ENCODE measurements around the gene PTPN5.
"Not testable (repeated sequence)": the region's sequence is repeated elsewhere in the genome, so short reads cannot be mapped to it uniquely, and the experiment has no call there.

PTPN5 gene

DNA sequence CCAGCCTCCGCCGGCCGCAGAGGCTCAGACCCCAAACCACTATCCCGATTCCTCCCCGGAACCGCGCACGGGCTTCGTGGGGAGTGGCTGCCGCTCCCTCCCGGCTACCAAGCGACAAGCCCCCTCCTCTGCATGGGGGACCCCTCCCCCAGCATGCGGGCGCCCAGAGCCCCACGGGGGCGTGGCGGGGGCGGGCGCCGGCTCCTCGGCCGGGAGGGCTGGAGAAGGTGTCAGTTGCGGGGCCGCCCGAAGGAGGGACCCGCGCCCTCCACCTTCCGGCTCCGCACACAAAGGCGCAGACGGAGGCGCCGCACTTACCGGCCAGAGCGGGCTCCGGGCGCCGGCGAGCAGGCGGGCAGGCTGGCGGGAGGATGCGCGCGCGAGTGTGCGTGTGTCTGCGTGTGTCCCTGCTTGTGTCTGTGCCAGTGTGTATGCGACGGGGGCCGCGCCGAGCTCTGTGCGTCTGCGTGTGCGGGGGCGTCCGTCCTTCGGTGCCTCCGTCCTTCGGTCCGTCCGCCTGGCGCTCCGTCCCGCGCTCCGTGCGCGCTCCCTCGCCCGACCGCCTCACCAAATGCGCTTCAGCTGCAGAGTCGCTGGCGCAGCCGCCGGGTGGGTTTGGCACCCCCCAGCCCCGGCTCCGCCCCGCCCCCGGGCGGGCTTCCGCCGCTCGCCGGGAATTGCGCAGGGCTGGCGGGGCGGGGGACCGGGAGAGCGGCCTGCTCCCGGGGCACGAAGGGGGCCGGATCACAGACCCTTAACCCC, at the start of gene PTPN5:
Gene PTPN5, minus strand, starts transcription at position 592 of the 762 bp plus-strand sequence. CDS start 19,840 bp downstream, outside the sequence.
- DNase-seq = no peak

DNA sequence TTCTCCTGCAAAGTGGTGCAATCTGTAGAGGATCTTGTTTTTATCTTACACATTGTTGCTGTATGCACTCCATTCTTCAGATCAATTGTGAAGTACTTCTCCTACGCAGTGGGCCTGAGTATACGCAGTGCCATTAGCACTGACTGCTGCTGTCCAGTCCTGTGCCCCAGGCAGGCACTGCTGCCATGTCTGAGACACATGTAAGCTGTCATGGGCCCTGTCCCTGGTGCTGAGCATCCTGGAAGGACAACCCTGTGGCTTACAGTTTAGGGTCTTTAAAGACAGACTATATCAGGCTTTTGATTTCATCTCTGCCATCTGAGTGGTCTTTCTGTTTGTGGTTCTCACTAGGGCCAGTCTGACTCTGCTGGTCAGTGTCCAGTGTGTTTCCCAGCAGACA, 44.8 kb upstream of the PTPN5 start:
- DNase-seq = no peak

DNA sequence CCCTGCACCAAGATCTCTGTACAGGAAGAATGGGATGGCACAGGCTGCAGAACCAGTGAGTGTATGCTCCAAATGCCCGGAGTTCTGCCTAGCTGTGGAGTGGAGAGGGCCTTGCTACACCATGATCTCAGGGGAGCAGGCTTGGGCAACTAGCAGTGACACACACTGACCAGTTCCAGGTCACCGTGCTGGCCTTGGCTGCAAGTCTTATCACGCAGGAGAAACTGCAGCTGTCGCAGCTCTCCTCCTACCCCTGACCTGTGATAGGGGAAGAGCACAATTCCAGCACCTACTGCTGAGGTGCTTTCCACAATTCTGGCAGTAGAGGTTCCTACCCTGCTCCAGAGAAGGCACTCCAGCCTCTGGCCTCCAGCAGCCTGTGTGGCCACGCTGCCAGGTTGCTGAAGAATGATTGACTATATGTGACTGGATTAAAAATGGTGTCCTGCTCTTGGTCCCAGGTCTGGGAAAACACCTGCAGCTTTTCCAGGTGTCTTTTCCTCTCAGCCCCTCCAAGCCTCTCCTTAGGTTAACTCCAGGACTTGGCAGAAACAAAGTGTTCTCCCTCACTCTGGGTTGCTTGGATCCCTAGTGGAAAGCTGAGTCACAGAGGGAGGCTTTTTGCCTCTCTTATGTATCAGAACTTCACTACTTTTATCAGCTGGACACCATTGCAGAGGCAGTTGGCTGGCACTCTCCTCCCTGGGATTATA, 43.3 kb upstream of the PTPN5 start:
- DNase-seq = no peak

GRCh38 chr11:18820160-18820559, 28.6 kb upstream of the PTPN5 start:
- not testable (repeated sequence) for DNase-seq

DNA sequence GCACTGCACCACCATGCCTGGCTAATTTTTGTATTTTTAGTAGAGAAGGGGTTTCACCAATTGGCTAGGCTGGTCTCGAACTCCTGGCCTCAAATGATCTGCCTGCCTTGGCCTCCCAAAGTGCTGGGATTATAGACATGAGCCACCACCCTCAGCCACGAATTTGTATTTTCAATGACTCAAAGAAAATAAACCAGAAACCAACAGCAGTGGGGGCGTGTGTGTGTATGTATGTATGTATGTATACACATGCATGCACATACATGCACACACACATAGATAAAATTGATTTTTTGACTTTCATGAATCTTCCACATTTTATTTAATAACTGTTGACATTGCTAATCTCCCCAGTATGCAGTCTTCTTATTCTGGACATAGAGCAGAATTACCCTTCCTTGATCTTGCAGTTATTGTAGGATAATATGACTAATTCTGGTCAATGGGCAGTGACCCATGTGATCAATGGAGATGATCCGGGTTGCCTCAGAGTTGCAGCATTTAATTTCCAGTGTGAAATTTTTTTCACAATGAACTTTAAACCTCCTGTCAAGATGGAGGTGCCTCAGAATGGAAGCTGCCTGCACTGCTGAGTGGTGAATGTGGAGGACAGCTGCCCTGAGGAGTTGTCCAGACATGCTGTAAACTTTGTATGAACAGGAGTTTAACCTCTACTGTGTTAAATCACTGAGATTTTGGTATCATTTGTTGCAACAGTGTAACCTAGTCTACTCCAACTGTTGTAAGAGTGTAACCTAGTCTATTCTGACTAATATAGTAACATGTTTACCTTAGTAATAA, 12.8 kb upstream of the PTPN5 start:
- DNase-seq = no peak

- DNase-seq = peak; percentile 5
Observed at GRCh38 chr11:18802381-18803257, 11.0 kb upstream of the PTPN5 start.

GRCh38 chr11:18798799-18799469, 7.3 kb upstream of the PTPN5 start:
- DNase-seq = no peak

GRCh38 chr11:18794956-18795355, 3.4 kb upstream of the PTPN5 start:
- no peak for DNase-seq

DNA sequence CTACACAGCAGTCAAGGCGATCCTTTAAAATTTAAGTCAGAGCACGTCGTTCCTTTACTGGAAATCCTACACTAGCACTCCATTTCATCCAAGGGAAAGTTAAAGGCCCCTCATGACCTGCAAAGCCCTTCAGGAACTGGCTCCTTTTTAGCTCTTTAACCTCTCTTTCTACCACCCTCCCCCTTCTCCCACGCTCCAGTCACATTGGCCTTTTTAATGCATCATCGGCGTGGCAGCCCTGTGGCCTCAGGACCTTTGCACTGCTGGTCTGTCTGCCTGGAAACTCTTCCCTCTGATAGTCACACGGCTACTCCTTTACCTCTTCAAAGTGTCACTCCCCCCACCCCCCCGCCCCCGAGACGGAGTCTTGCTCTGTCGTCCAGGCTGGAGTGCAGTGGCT, 1.2 kb upstream of the PTPN5 start:
- no peak for DNase-seq

DNA sequence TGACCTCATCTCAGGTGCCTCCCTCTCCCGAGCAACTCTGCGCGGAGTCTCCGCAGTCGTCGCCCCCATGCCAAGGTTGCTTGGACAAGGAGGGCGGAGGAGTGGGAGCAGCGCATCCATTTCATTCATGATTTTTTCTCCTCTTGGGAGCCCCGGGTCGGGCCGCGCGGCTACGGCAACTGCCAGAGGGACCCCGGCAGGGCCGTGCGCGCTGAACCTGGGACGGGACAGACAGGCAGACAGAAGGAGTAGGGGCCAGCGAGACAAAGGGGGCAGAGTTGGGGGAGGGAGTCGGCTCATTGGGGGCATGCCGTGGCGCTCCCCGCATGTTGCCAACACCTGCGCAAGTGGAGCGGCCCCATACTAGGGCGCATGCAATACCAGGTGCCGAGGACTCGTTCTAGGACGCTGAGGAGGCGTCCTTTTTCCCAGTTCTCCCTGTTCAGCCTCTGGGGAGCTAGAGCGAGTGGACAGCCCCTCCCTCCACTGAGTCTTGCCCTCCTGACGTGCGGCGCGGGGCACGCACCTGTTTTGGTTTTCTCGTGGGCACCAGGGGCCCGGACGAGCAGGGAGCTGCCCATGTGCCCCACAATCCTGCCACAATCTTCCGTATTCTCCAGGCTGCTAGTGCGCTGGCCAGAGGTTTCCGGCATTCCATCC, 501 bp upstream of the PTPN5 start:
- no peak for DNase-seq

DNA sequence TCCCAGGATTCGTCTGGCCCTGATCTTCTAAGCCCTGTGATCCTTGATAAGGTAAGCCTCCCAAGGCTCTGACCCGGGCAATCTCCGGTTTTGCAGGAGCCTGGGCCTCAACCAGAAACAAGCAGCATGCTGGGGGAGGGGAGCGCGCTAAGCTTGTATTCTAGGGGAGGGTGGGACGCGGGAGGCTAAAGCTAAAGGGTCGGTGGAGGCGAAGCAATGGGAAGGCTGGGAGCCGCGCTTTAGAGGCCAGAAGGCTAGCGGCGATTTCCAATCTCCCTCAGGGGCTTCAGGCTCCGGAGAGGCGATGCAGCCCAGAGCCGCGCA, 753 bp downstream of the PTPN5 start:
- DNase-seq = no peak

DNA sequence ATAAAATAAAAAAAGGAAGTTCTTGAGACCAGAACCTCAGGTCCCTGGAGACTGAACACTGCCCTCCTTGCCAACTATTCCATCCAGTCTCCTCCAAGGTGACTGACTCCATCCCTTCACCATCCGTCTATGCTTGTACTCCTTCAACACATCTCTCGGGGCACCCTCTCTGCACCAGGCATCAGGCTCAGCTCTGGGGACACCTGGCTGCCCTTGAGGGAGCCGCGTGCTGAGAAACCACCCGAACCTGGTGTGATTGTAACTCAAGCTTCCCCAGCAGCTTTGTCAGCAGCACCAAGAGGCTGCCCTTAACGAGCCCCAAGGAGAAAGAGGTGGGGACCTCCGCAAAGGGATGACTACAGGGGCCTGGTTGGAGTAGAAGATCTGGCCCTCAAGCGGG, 1.7 kb downstream of the PTPN5 start:
- no peak for DNase-seq

DNA sequence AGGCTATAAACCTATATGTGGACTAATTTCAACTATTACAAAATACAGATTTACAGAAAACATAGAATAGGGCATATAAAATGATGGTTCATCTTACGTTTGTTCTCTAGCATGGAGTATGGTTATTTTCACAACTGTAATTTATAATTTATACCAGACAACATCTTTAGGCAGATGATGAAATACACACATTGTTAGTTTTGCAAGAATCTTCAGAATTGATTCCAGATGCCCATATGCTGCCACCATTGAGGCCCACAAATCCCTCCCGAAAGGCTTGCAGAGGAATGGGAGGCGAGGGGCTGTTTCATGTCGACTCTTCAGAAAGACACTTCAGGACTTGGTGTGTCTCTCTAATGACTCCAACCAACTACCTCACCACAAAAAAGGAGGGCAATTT, 6.2 kb downstream of the PTPN5 start:
- no peak for DNase-seq

DNA sequence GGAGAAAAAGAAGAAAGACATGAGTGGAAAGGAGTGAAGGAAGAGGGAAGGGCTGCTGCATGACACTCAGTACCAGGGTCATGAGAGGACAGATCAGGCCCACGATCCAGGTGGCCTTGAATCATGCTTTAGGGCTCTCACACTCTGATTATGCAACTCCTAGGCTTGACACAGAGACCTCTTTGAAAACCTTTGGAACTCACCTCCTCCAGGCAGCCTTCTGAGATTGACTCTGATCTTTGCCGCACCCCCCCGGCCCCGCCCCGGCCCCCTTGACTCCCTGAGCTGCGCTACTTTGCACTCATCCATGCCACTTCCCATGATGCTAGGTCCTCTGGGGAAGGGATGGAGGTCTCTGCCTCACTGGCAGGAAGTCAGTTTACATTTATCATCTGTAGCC, 10.7 kb downstream of the PTPN5 start:
- no peak for DNase-seq

DNA sequence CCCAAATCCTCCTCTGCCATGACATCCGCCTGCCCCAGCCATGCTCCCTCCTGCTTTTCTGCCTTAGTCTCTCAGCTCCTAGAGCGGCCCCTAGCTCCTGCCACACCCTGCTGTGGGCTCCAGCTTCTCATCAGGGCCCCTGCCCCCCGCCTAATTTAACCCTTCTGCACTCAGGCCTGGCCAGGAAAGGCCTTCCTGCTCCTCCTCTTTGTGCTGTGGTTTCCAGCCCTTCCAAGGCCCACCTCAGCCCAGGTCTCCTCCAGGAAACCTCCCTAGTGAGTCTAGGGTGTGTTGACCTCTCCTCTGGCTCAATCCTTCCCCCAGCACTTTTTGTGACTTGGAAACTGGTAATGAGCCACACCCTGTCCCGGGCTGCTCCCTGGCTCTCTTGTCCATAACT, 11.3 kb downstream of the PTPN5 start:
- no peak for DNase-seq

- no peak for DNase-seq
Observed at GRCh38 chr11:18778468-18778867, 13.1 kb downstream of the PTPN5 start.

DNA sequence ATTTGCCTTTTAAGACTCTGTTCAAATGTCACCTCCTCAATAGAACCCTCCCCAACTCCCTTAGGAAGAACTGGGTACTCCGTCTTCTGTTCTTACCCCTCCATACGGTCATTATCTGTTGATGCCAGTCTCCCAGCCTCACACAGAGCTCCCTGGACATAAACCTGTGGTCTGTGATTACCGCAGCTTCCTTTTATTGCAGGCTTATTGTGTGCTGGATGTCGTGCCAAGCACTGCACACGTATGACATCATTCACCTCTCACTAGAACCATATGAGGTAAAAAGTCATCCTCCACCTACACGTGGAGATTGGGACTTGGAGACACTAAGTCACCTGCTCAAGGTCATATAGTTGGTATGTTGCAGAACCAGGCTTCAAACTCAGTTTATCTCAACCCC, 15.3 kb downstream of the PTPN5 start:
- DNase-seq = no peak

DNA sequence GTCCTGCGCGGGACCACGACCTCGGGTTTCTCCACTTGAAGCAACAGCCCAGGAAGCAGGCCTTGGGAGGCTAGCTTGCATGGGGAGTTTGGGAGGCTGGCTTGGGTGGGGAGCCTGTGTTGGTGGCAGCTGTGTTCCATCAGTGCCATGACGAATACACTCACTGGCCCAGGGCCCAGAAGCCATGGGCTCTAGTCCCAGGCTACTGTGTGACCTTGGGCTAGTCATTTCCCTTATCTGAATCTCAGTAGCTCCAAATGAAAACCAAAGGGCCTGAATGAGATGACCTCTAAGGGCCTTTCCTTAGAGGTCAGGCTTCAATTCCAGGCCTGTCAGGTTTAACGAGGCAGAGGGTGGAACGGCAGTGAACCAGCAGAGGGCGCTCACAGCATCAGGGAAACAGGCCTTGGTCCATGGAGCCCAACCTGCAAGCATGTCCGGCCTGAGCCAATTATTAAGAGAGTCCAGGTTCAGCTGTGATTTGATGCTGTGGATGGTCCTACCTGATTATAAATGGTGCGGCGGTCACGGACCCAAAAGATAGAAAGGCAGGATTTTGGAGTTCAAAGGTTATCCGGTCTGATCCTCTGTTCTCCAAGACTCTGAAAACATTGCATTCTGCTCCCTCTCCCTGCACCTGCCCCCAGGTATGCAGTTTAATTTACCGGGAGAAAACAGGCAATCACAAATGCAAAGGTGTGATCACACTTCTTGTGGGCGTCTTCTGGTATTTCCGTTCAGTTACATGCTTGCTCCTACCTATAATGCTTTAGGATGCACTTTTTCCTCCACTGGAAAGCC, 15.9 kb downstream of the PTPN5 start:
- DNase-seq = peak; percentile 21

- DNase-seq = no peak
Observed at GRCh38 chr11:18774801-18775200, 16.8 kb downstream of the PTPN5 start.

GRCh38 chr11:18773681-18774080, 17.9 kb downstream of the PTPN5 start:
- DNase-seq = no peak

- DNase-seq = no peak
Observed at GRCh38 chr11:18773104-18773503, 18.5 kb downstream of the PTPN5 start.

Data from activated T-cell treated with anti-CD3 and anti-CD28 coated beads for 4 hours (primary cell).